T-cell (primary cell): ENCODE measurements around the gene FRMD3. TPM values are rescaled to one million over a fixed set of nuclear protein-coding genes. Genes with fewer than 3 reads are reported as not detected.
A peak's percentile ranks its signal among the peaks of the same experiment; 100 is the strongest.

Experiments used
- ATAC-seq, 4 experiments: fragments of 200-7000 bp in 3 of 4; fragments of 150-1000 bp in 1 of 4; cut with Tn5 transposase; replicated peaks in 1 of 4; 1 replicate in 3 of 4; 2 replicates in 1 of 4; pipeline ENCODE4 v1.10.0; 2021; ENCODE audit warnings: moderate library complexity in 3 of 4, mild to moderate bottlenecking in 2 of 4, moderate number of reproducible peaks in 1 of 4
- CTCF ChIA-PET, 2 donors: fragments of 300-600 bp; sonication (Branson Sonifier 250); formaldehyde crosslinking; loops; one replicate each; lab custom pipeline; 2022; ENCODE audit warnings: antibody characterized with exemption in 2 of 2; lab: Charles Lee
- POLR2A ChIA-PET, 2 donors: fragments of 300-600 bp; sonication (Branson Sonifier 250); formaldehyde crosslinking; loops; one replicate each; lab custom pipeline; 2022; ENCODE audit warnings: antibody characterized with exemption in 2 of 2; lab: Charles Lee
- DNase-seq, 35 experiments: peaks; one replicate each; pipeline versions ENCODE4 v3.0.0 to v3.0.0-alpha.2; 2013 to 2023
- H3K27ac ChIP-seq: one replicate; pipeline ENCODE4 v1.5.1; 2013; ENCODE audit warnings: low read length
- H3K27me3 ChIP-seq, 2 experiments: replicated peaks in 1 of 2; 1 replicate in 1 of 2; 2 replicates in 1 of 2; pipeline versions ENCODE4 v1.6.1 to v1.7.0; 2013; ENCODE audit warnings: low read length in 1 of 2, mixed read lengths in 1 of 2; ENCODE audit not compliant: control insufficient read depth in 2 of 2, insufficient read depth in 2 of 2; ENCODE audit errors: extremely low read depth in 1 of 2
- H3K36me3 ChIP-seq, 2 donors: 1 replicate in 1 of 2; 2 replicates in 1 of 2; pipeline versions ENCODE4 v1.6.1 to v1.7.0; 2013; ENCODE audit warnings: low read length in 1 of 2; ENCODE audit not compliant: control insufficient read depth in 2 of 2, insufficient read depth in 1 of 2; ENCODE audit errors: extremely low read depth in 1 of 2
- H3K4me1 ChIP-seq, 2 experiments: 1 replicate in 1 of 2; 2 replicates in 1 of 2; pipeline versions ENCODE4 v1.6.1 to v1.7.0; 2013; ENCODE audit warnings: low read length in 2 of 2, mixed read lengths in 1 of 2; ENCODE audit not compliant: insufficient read depth in 2 of 2, control insufficient read depth in 1 of 2; ENCODE audit errors: extremely low read depth in 1 of 2
- H3K4me3 ChIP-seq, 2 donors: 1 replicate in 1 of 2; 2 replicates in 1 of 2; pipeline versions ENCODE4 v1.5.1 to v1.7.0; 2013; ENCODE audit warnings: mild to moderate bottlenecking in 2 of 2, low read length in 1 of 2, moderate library complexity in 1 of 2; ENCODE audit not compliant: control insufficient read depth in 1 of 2; ENCODE audit errors: extremely low read depth in 1 of 2
- H3K9me3 ChIP-seq: 2 replicates; pipeline ENCODE4 v1.7.0; 2013
- H3K27ac Mint-ChIP-seq, 2 donors: one replicate each; pipeline ENCODE4 v1.8.0; 2020 to 2021; ENCODE audit warnings: mild to moderate bottlenecking in 2 of 2, mixed read lengths in 2 of 2
- H3K27me3 Mint-ChIP-seq, 2 donors: one replicate each; pipeline ENCODE4 v1.8.0; 2021 to 2022; ENCODE audit warnings: mixed read lengths in 2 of 2
- H3K36me3 Mint-ChIP-seq: one replicate; pipeline ENCODE4 v1.8.0; 2021; ENCODE audit warnings: mixed read lengths
- H3K4me1 Mint-ChIP-seq, 3 donors: one replicate each; pipeline ENCODE4 v1.8.0; 2020 to 2022; ENCODE audit warnings: mixed read lengths in 3 of 3, mild to moderate bottlenecking in 1 of 3
- H3K4me3 Mint-ChIP-seq, 3 donors: one replicate each; pipeline ENCODE4 v1.8.0; 2020 to 2022; ENCODE audit warnings: mild to moderate bottlenecking in 3 of 3, mixed read lengths in 3 of 3, moderate library complexity in 3 of 3
- H3K9me3 Mint-ChIP-seq, 3 donors: one replicate each; pipeline ENCODE4 v1.8.0; 2020 to 2022; ENCODE audit warnings: mixed read lengths in 3 of 3
- WGBS: methylation state at CpG from one replicate; pipeline ENCODE4 v1.1.5; 2013; ENCODE audit warnings: missing lambda C conversion rate; ENCODE audit not compliant: insufficient coverage; 5-methylcytosine and 5-hydroxymethylcytosine counted together
- total RNA-seq, 35 experiments: library from RNA in 6 of 35; stranded (reverse) in 6 of 35; fragments of 120-200 nt in 1 of 35; gene quantifications; one replicate each; pipeline versions ENCODE4 v1.2.1 to v1.2.4 and lab custom pipeline; 2013 to 2026

The FRMD3 gene
- total RNA-seq, 5 donors from 2014 or later (not counting 1 experiment from before 2014, with no cell fraction given) = 0.35 to 1.2 (median 0.55) TPM

DNA sequence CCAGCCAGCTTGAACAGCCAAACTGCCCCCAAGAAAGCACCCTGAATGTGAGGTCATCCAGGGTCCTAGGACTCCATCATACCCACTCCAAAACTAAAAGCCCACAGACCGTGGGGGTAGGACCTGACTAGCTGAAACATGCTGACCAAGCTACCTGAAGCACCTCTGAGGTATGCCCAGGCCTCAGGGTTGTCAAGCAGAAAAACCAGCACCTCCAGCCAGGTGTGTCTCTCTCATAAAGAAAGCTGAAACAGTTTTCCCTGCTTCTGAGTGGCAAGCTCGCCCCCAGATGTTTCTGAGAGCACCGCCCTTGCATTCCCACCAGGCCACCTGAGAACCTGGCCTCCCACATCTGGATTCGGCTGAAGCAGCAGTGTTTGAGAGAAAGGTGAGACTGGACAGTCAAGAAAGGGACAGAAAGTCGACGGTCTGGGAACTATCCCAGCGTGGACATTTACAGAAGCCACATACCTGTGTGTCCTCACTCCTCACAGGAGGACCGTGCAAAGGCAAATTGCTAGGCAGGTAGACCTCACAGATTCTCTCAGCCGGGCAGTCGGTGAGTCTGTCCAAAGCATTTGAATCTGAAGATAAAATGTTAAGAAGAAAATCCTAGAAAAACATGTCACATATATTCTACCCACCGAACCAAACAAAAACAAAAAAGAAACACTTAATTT, 319.6 kb downstream of the FRMD3 start:
- no peak overlapping the region for H3K27ac Mint-ChIP-seq
- DNase-seq (no peak), ATAC-seq (no peak)
- no peaks in the 10 kb centered on the region for H3K36me3 ChIP-seq
- H3K27ac ChIP-seq = no peak overlapping the region
- peaks cover 4 to 9% (median 4%) of the 10 kb centered on the region in 3 donors for H3K9me3 Mint-ChIP-seq
- peak overlapping the region in 1 of 2 donors; percentile 75 for H3K4me3 ChIP-seq
- ChIA-PET POLR2A (no interaction called here), CTCF (no interaction called here)
- H3K4me1 ChIP-seq = peaks cover 0 to 6% of the 10 kb centered on the region in 2 experiments
- H3K27me3 Mint-ChIP-seq = peaks cover 26 to 41% of the 10 kb centered on the region in 2 donors
- 55% methylated on average over 2 of the region's 11 CpGs for WGBS
- H3K4me3 Mint-ChIP-seq = peak overlapping the region in 1 of 3 donors; percentile 77
- H3K4me1 Mint-ChIP-seq = peaks cover 4 to 9% (median 5%) of the 10 kb centered on the region in 3 donors
- no peaks in the 10 kb centered on the region for H3K9me3 ChIP-seq
- no peaks in the 10 kb centered on the region for H3K36me3 Mint-ChIP-seq
- peaks cover 0 to 30% of the 10 kb centered on the region in 2 experiments for H3K27me3 ChIP-seq

DNA sequence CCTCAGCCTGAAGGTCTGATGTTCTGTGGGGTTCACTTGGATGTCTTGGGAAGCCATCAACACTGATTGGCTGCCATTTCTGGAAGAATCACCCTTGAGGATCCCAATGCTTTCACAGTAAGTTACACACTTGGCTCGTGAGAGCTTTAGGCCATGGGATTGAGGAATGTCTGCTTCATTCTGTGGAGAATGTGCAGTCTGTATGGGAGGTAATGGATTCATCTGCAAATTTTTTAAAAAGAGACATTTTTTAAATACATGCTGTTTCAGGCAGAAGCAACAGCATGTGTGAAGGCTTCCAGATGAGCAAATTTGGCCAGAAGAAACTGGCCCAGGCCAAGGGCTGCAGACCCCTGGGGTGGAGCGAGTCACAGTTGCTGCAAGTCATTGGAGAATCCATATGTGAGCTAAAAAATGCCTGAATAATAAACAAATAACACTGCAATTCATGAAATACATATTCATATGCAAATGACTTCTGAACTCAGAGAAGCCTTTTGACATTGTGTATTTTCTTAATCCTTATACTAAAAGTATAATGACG, 328.9 kb downstream of the FRMD3 start:
- Mint-ChIP-seq H3K36me3 (no peaks in the 10 kb centered on the region), H3K4me1 (no peaks in the 10 kb centered on the region), H3K27ac (no peak overlapping the region), H3K9me3 (peaks cover 0 to 4% (median 0%) of the 10 kb centered on the region in 3 donors), H3K4me3 (no peak overlapping the region), H3K27me3 (peaks cover 0 to 5% of the 10 kb centered on the region in 2 donors)
- POLR2A ChIA-PET = no interaction called here
- H3K4me3 ChIP-seq = no peak overlapping the region
- H3K9me3 ChIP-seq = no peaks in the 10 kb centered on the region
- no peak for DNase-seq
- CTCF ChIA-PET = no interaction called here
- WGBS = 100% methylated on average over 1 of the region's 3 CpGs
- no peaks in the 10 kb centered on the region for H3K27me3 ChIP-seq
- no peak overlapping the region for H3K27ac ChIP-seq
- H3K4me1 ChIP-seq = no peaks in the 10 kb centered on the region
- no peak for ATAC-seq
- H3K36me3 ChIP-seq = no peaks in the 10 kb centered on the region

DNA sequence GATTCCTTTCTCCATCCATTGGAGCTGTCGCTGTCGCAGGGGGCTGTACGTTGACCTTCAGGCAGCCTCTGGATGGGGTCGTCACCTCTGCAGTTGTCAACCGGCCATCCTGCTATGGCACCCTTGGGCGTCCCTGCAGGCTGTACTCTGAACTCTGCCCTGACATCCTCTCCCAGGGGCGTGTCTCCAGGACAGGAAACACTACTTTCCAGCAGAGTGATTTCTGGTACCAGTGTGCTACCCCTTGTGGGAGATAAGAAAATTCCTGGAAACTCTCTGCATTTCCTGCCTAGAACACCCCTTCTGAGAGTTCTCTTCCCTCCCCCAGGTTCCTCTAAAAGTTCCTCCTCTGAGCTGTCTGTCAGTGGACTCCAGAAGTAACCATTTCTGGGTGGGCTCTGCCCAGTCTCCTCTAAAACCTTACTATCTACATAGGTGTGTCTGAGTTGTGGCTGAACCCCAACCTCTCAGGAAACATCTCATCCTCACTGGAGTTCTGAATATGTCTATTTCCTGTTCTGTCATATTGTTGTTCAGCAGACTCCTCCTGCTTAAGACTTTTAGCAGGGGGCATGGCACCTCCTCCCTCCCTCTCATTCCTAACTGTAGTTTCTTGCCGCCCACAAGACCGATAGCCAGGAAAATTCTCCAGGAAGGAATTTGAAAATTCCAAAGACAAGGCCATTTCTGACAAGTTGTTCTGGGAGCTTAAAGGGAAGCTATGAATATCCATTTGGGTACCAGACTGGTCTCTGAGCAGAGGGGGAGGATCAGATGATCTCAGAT, 329.9 kb downstream of the FRMD3 start:
- ChIA-PET CTCF (no interaction called here), POLR2A (no interaction called here)
- H3K4me3 ChIP-seq = no peak overlapping the region
- Mint-ChIP-seq H3K27ac (no peak overlapping the region), H3K4me3 (no peak overlapping the region), H3K27me3 (peaks cover 0 to 5% of the 10 kb centered on the region in 2 donors), H3K4me1 (no peaks in the 10 kb centered on the region), H3K9me3 (peaks cover 0 to 10% (median 0%) of the 10 kb centered on the region in 3 donors), H3K36me3 (no peaks in the 10 kb centered on the region)
- no peaks in the 10 kb centered on the region for H3K4me1 ChIP-seq
- H3K9me3 ChIP-seq = no peaks in the 10 kb centered on the region
- no peak overlapping the region for H3K27ac ChIP-seq
- DNase-seq (no peak), ATAC-seq (no peak)
- no peaks in the 10 kb centered on the region for H3K36me3 ChIP-seq
- 89% methylated on average over 6 of the region's 9 CpGs for WGBS
- H3K27me3 ChIP-seq = no peaks in the 10 kb centered on the region

DNA sequence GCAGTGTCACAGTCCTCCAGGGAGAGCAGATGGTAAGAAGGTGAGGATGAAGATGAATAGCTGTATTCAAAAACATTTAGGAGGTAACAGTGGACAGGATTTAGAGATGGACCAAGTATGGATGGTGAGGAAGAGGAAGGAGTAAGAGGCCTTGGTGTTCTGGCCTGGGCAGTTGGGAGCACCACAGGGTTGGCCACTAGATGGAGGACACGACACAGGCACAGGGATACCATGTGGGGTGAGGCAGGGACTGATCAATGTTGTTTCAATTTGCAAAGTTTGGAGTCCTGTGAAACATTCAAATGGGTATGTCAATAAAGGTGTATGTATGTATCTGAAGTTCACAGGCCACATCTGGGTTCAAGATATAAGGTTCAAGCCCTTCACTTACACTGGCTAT, 334.2 kb downstream of the FRMD3 start:
- Histone ChIP-seq H3K36me3 (no peaks in the 10 kb centered on the region), H3K27me3 (no peaks in the 10 kb centered on the region), H3K27ac (no peak overlapping the region), H3K9me3 (no peaks in the 10 kb centered on the region), H3K4me1 (no peaks in the 10 kb centered on the region), H3K4me3 (no peak overlapping the region)
- peaks cover 0 to 10% (median 0%) of the 10 kb centered on the region in 3 donors for H3K9me3 Mint-ChIP-seq
- H3K27ac Mint-ChIP-seq = no peak overlapping the region
- H3K4me3 Mint-ChIP-seq = no peak overlapping the region
- ChIA-PET POLR2A (no interaction called here), CTCF (interaction anchor here in 1 of 2 donors (0.5 kb wide), 1 partner anchor 341 kb away, joined by 6 read pairs; no protein-coding TSS in a partner anchor)
- DNase-seq (no peak), ATAC-seq (no peak)
- no peaks in the 10 kb centered on the region for H3K4me1 Mint-ChIP-seq
- no peaks in the 10 kb centered on the region for H3K27me3 Mint-ChIP-seq
- WGBS = 63% methylated on average over 1 of the region's 1 CpG
- no peaks in the 10 kb centered on the region for H3K36me3 Mint-ChIP-seq

DNA sequence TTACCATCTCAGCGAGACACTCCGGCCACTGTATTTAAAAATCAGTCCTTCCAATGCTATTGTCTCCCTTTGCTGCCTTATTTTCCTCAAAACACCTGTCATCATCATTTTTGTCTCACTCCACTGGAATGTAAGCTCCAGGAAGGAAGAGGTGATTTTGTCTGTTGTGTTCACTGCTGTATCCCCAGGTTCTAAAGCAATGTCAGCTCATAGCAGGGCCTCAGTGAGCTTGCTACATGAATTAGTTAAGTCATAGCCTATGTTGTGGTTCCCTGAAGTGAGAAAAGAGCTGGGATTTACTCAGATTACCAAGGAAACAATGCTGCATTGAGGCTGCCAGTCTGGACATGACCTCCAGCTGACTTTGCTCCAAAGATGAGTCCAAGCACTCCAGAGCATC, 337.7 kb downstream of the FRMD3 start:
- no peaks in the 10 kb centered on the region for H3K9me3 ChIP-seq
- no peaks in the 10 kb centered on the region for H3K4me1 ChIP-seq
- H3K27me3 ChIP-seq = no peaks in the 10 kb centered on the region
- no peak overlapping the region for H3K27ac ChIP-seq
- ATAC-seq = no peak
- ChIA-PET CTCF (no interaction called here), POLR2A (no interaction called here)
- H3K36me3 ChIP-seq = no peaks in the 10 kb centered on the region
- DNase-seq = no peak
- H3K36me3 Mint-ChIP-seq = no peaks in the 10 kb centered on the region
- no peak overlapping the region for H3K4me3 ChIP-seq
- WGBS = no CpG with 5 or more reads among the region's 2 CpGs
- H3K9me3 Mint-ChIP-seq = peaks cover 0 to 6% (median 0%) of the 10 kb centered on the region in 3 donors
- H3K27ac Mint-ChIP-seq = no peak overlapping the region
- H3K27me3 Mint-ChIP-seq = peaks cover 2 to 4% of the 10 kb centered on the region in 2 donors
- H3K4me1 Mint-ChIP-seq = no peaks in the 10 kb centered on the region
- H3K4me3 Mint-ChIP-seq = no peak overlapping the region

DNA sequence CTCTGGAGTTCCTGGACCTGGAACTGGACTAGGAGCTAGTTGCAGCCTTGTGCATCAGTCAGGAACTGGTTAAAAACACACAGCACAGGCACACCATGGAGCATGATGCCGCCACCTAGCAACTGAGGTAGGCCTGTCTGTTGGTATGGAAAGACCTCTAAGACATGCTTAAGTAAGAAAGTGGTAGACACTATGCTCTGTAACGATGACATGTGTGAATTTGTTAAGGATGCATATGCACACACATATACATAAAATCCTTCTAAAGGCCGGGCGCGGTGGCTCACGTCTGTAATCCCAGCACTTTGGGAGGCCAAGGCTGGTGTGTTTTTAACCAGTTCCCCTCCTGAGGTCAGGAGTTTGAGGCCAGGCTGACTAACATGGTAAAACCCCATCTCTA, 338.4 kb downstream of the FRMD3 start:
- 100% methylated on average over 1 of the region's 6 CpGs for WGBS
- no peak overlapping the region for H3K27ac ChIP-seq
- H3K4me3 Mint-ChIP-seq = no peak overlapping the region
- H3K27me3 Mint-ChIP-seq = peaks cover 2 to 4% of the 10 kb centered on the region in 2 donors
- peaks cover 0 to 6% (median 0%) of the 10 kb centered on the region in 3 donors for H3K9me3 Mint-ChIP-seq
- no peak overlapping the region for H3K4me3 ChIP-seq
- ATAC-seq = no peak
- H3K36me3 Mint-ChIP-seq = no peaks in the 10 kb centered on the region
- no peaks in the 10 kb centered on the region for H3K36me3 ChIP-seq
- no peaks in the 10 kb centered on the region for H3K27me3 ChIP-seq
- no peaks in the 10 kb centered on the region for H3K9me3 ChIP-seq
- H3K4me1 Mint-ChIP-seq = no peaks in the 10 kb centered on the region
- no peak overlapping the region for H3K27ac Mint-ChIP-seq
- no peaks in the 10 kb centered on the region for H3K4me1 ChIP-seq
- CTCF ChIA-PET = no interaction called here
- no peak for DNase-seq
- POLR2A ChIA-PET = no interaction called here
